ENCODE results near the gene ZNF273. TPM values are rescaled to one million over a fixed set of nuclear protein-coding genes. Genes with fewer than 3 reads are reported as not detected.
"Not testable (repeated sequence)": the region's sequence is repeated elsewhere in the genome, so short reads cannot be mapped to it uniquely, and the experiment has no call there.

The ZNF273 gene
- 1.5 to 3.4 TPM (median 1.7 TPM) in 3 replicates for total RNA-seq
- long read RNA-seq, partial matches to known transcripts, result 0 of 2 reads
- long read RNA-seq, other reads (novel, unspliced or antisense), result 1 of 2 reads

DNA sequence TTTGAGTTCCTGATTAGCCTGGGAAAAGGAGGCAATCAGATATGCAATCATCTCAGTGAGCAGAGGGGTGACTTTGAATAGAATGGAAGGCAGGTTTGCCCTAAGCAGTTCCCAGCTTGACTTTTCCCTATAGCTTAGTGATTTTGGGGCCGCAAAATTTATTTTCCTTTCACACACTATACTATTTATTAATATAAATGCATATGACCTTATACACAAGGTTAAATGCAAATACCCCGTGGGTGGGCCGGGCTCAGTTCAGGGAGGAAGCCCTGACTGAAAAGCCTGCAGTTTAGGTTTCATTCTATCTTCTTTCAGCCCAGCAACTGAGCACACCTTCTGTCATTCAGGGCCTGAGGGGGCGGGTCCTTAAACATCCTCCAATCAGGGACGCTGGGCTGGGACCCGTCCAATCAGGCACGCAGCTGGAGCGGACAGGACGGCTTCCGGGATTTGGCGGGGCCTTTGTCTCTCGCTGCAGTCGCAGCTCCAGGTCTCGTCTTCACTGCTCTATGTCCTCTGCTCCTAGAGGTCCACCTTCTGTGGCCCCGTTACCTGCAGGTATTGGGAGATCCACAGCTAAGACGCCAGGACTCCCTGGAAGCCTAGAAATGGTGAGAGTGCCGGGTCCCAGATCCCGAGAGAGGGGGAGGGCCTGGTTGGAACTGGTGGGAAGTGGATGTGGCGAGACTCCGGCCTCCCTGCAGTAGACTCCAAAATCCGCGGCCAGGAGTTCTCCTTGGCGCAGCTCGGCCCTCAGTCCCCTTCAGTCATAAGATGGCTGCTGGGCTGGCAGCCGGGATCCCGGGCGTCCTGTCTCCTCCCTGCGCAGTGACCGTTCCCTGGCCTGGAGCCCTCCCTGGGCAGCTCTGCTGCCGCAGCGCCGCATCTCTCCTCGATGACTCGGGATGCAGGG, at the start of gene ZNF273:
TSS of gene ZNF273 (plus strand) at position 468 of the 916 bp plus-strand sequence. CDS start at position 513, 45 bp downstream.
- Mint-ChIP-seq H3K27ac (ENCODE audit: unreplicated experiment) (peak within 1 kb of the TSS; percentile 99), H3K4me3 (ENCODE audit: unreplicated experiment) (peak within 1 kb of the TSS; percentile 98), H3K4me1 (ENCODE audit: low read depth) (peaks cover 35% of the 10 kb centered on the region), H3K36me3 (ENCODE audit: low read depth) (no peaks in the 10 kb centered on the region), H3K9me3 (ENCODE audit: low read depth) (no peaks in the 10 kb centered on the region), H3K27me3 (ENCODE audit: low read depth) (no peaks in the 10 kb centered on the region)
- no peak for DNase-seq (ENCODE audit: low spot score)
- TF ChIP-seq, protein P1, sequence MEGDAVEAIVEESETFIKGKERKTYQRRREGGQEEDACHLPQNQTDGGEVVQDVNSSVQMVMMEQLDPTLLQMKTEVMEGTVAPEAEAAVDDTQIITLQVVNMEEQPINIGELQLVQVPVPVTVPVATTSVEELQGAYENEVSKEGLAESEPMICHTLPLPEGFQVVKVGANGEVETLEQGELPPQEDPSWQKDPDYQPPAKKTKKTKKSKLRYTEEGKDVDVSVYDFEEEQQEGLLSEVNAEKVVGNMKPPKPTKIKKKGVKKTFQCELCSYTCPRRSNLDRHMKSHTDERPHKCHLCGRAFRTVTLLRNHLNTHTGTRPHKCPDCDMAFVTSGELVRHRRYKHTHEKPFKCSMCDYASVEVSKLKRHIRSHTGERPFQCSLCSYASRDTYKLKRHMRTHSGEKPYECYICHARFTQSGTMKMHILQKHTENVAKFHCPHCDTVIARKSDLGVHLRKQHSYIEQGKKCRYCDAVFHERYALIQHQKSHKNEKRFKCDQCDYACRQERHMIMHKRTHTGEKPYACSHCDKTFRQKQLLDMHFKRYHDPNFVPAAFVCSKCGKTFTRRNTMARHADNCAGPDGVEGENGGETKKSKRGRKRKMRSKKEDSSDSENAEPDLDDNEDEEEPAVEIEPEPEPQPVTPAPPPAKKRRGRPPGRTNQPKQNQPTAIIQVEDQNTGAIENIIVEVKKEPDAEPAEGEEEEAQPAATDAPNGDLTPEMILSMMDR (IDR thresholded peaks at IDR 0.05), result peak; percentile 8

DNA sequence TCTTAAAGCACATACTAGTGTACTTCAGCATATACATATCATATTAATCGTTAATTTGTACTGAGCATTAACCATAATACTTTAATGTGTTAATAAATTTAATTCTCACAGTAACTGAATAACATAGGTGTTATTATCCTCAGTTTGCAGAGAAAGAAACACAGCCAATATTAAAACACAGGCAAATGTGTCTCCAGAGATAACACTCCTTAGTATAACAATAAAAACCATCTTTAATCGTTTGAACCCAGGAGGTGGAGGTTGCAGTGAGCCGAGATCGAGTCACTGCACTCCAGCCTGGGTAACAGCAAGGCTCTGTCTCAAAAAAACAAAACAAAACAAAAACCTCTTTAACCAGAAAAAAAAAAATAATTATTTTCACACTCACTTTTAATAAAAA, 49.4 kb upstream of the ZNF273 start:
- Mint-ChIP-seq H3K4me3 (ENCODE audit: unreplicated experiment) (no peak overlapping the region), H3K27ac (ENCODE audit: unreplicated experiment) (no peak overlapping the region), H3K36me3 (ENCODE audit: low read depth) (no peaks in the 10 kb centered on the region), H3K9me3 (ENCODE audit: low read depth) (peaks cover 5% of the 10 kb centered on the region), H3K27me3 (ENCODE audit: low read depth) (no peaks in the 10 kb centered on the region), H3K4me1 (ENCODE audit: low read depth) (no peaks in the 10 kb centered on the region)
- no peak for DNase-seq (ENCODE audit: low spot score)
- TF ChIP-seq, protein P1 (IDR thresholded peaks at IDR 0.05), result no peak

DNA sequence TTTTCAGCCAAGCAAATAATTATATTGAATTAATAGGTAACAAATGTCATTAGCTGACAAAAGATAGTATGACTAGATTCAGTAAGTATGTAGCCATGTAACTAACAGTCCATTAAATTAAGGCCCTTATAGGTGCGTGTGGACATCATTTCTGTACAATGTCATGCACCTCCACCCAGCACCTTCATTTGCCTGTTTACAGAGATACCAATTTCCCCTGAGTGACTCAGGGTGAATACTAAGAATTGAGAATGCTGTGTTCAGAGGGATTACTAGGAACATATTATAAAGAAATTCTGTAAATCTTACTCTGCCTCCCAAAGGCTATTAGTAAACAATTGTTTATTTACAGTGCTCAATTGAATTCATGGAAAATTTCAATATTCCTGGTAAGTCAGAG, 48.1 kb upstream of the ZNF273 start:
- H3K4me3 Mint-ChIP-seq (ENCODE audit: unreplicated experiment), result no peak overlapping the region
- no peak overlapping the region for H3K27ac Mint-ChIP-seq (ENCODE audit: unreplicated experiment)
- no peaks in the 10 kb centered on the region for H3K9me3 Mint-ChIP-seq (ENCODE audit: low read depth)
- no peaks in the 10 kb centered on the region for H3K27me3 Mint-ChIP-seq (ENCODE audit: low read depth)
- H3K4me1 Mint-ChIP-seq (ENCODE audit: low read depth), result no peaks in the 10 kb centered on the region
- TF ChIP-seq, protein P1 (IDR thresholded peaks at IDR 0.05), result no peak
- no peaks in the 10 kb centered on the region for H3K36me3 Mint-ChIP-seq (ENCODE audit: low read depth)
- no peak for DNase-seq (ENCODE audit: low spot score)

DNA sequence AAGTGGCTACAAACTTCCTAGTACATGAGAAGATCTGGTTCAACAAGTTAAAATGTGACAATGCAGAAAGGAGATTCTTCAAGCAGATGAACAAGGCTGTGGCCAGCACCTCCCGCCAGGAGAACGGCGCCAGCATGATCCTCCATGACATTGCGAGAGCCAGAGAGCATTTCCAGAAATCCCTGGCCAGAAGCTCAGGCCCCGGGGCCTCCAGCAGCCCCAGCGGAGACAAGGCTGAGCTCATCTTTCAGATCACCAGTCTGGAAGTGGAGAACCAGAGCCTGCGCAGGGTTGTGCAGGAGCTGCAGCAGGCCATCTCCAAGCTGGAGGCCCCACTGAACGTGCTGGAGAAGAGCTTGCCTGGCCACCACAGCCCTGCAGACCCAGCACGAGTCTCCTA, 40.1 kb upstream of the ZNF273 start:
- peaks cover 4% of the 10 kb centered on the region for H3K9me3 Mint-ChIP-seq (ENCODE audit: low read depth)
- H3K36me3 Mint-ChIP-seq (ENCODE audit: low read depth), result no peaks in the 10 kb centered on the region
- DNase-seq (ENCODE audit: low spot score), result no peak
- H3K27me3 Mint-ChIP-seq (ENCODE audit: low read depth), result no peaks in the 10 kb centered on the region
- H3K4me3 Mint-ChIP-seq (ENCODE audit: unreplicated experiment), result no peak overlapping the region
- H3K27ac Mint-ChIP-seq (ENCODE audit: unreplicated experiment), result no peak overlapping the region
- no peaks in the 10 kb centered on the region for H3K4me1 Mint-ChIP-seq (ENCODE audit: low read depth)
- TF ChIP-seq, protein P1 (IDR thresholded peaks at IDR 0.05), result no peak

DNA sequence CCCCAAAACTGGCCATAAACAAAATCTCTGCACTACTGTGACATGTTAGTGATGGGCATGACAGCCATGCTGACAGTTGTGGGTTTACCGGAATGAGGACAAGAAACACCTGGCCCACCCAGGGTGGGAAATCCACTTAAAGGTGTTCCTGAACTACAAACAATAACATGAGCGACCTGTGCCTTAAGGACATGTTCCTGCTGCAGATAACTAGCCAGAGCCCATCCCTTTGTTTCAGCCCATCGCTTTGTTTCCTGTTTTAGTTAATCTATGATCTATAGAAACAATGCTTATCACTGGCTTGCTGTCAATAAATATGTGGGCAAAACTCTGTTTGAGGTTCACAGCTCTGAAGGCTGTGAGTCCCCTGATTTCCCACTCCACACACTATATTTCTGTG, 39.5 kb upstream of the ZNF273 start:
- not testable (repeated sequence) for H3K4me1 Mint-ChIP-seq (ENCODE audit: low read depth); H3K27me3 Mint-ChIP-seq (ENCODE audit: low read depth); DNase-seq (ENCODE audit: low spot score); H3K4me3 Mint-ChIP-seq (ENCODE audit: unreplicated experiment); H3K9me3 Mint-ChIP-seq (ENCODE audit: low read depth); H3K27ac Mint-ChIP-seq (ENCODE audit: unreplicated experiment); H3K36me3 Mint-ChIP-seq (ENCODE audit: low read depth)

Measured in chondrocyte (in vitro differentiated cells).